HepG2 (cell line): ENCODE results near the gene MCOLN1. TPM values are rescaled to one million over a fixed set of nuclear protein-coding genes. Genes with fewer than 3 reads are reported as not detected.

Experiments
- CC2D1A ChIP-seq: sonication (generic); formaldehyde crosslinking; IDR thresholded peaks from 2 replicates; pipeline ENCODE4 v1.8.1; 2023; ENCODE audit warnings: mild to moderate bottlenecking, missing genetic modification reagents
- IKZF4 ChIP-seq: sonication (generic); formaldehyde crosslinking; IDR thresholded peaks from 2 replicates; pipeline ENCODE4 v1.5.1; 2020; ENCODE audit warnings: borderline replicate concordance, mild to moderate bottlenecking, low read depth, missing genetic modification reagents; ENCODE audit errors: not compliant biosample characterization
- KLF11 ChIP-seq: IDR thresholded peaks from 2 replicates; pipeline ENCODE4 v1.6.1; 2016; ENCODE audit warnings: missing compliant biosample characterization
- KLF13 ChIP-seq: sonication (generic); formaldehyde crosslinking; IDR thresholded peaks from 2 replicates; pipeline ENCODE4 v1.4.0; 2020; ENCODE audit warnings: mild to moderate bottlenecking, missing genetic modification reagents
- MBNL3 ChIP-seq: fragments of 250-450 bp; sonication (Bioruptor Pico); conservative IDR thresholded peaks from 2 replicates; pipeline ENCODE4 v1.8.0; 2022; ENCODE audit warnings: mild to moderate bottlenecking, inconsistent platforms
- NAIF1 ChIP-seq: sonication (generic); formaldehyde crosslinking; IDR thresholded peaks from 2 replicates; pipeline ENCODE4 v1.5.0; 2020; ENCODE audit warnings: mild to moderate bottlenecking, missing genetic modification reagents, borderline replicate concordance
- NFE2 ChIP-seq: sonication (generic); formaldehyde crosslinking; IDR thresholded peaks from 2 replicates; pipeline ENCODE4 v1.4.0; 2020; ENCODE audit warnings: missing genetic modification reagents
- POLR2AphosphoS5 ChIP-seq: IDR thresholded peaks from 2 replicates; pipeline ENCODE4 v1.6.1; 2012; ENCODE audit warnings: low read depth, low read length
- PRMT3 ChIP-seq: sonication (generic); formaldehyde crosslinking; IDR thresholded peaks from 2 replicates; pipeline ENCODE4 v1.8.1; 2022; ENCODE audit warnings: low read depth, mild to moderate bottlenecking, moderate library complexity, missing genetic modification reagents, borderline replicate concordance
- SNAPC4 ChIP-seq: sonication (generic); formaldehyde crosslinking; IDR thresholded peaks from 2 replicates; pipeline ENCODE4 v1.4.0; 2020; ENCODE audit warnings: mild to moderate bottlenecking, missing genetic modification reagents
- TCF12 ChIP-seq, 2 experiments: fragments of 450-650 bp in 1 of 2; sonication (generic) in 1 of 2; formaldehyde crosslinking in 1 of 2; IDR thresholded peaks; 2 replicates each; pipeline versions ENCODE4 v1.6.1 to v1.8.0; 2017 to 2022; ENCODE audit warnings: antibody characterized with exemption in 1 of 2, mild to moderate bottlenecking in 1 of 2, missing genetic modification reagents in 1 of 2, moderate library complexity in 1 of 2
- ZBTB3 ChIP-seq: sonication (generic); formaldehyde crosslinking; IDR thresholded peaks from 2 replicates; pipeline ENCODE4 v1.4.0; 2020; ENCODE audit warnings: low read depth, mild to moderate bottlenecking, moderate library complexity, missing genetic modification reagents, borderline replicate concordance
- ZNF616 ChIP-seq: sonication (generic); formaldehyde crosslinking; IDR thresholded peaks from 2 replicates; pipeline ENCODE4 v1.5.0; 2020; ENCODE audit warnings: low read depth, mild to moderate bottlenecking, missing genetic modification reagents
- ZNF7 ChIP-seq: IDR thresholded peaks from 2 replicates; pipeline ENCODE4 v1.6.1; 2016; ENCODE audit warnings: missing biosample characterization, missing genetic modification reagents
- ZNF784 ChIP-seq: sonication (generic); formaldehyde crosslinking; IDR thresholded peaks from 2 replicates; pipeline ENCODE4 v1.5.1; 2020; ENCODE audit warnings: missing genetic modification reagents, mild to moderate bottlenecking, borderline replicate concordance
- ZSCAN5A ChIP-seq: sonication (generic); formaldehyde crosslinking; IDR thresholded peaks from 2 replicates; pipeline ENCODE4 v1.8.0; 2022; ENCODE audit warnings: mild to moderate bottlenecking, missing genetic modification reagents, borderline replicate concordance
- ZXDC ChIP-seq: sonication (generic); formaldehyde crosslinking; IDR thresholded peaks from 2 replicates; pipeline ENCODE4 v1.5.0; 2020; ENCODE audit warnings: mild to moderate bottlenecking, missing genetic modification reagents
- polyA plus RNA-seq, 8 experiments: library from polyadenylated mRNA; depleted of rRNA in 3 of 8; stranded (reverse) in 7 of 8; unstranded in 1 of 8; fragments of >200 nt; fragmentation: Illumina TruSeq in 4 of 8; extraction: Trizol in 4 of 8; gene quantifications; 2 replicates each; pipeline versions ENCODE4 v1.2.1 to v1.2.3, GENCODE V29; 2011 to 2016; ENCODE audit warnings: low read depth in 4 of 8, missing spikeins in 1 of 8, mixed read lengths in 1 of 8; ENCODE audit not compliant: insufficient read depth in 1 of 8
- total RNA-seq, 5 experiments: library from RNA; depleted of rRNA; stranded (reverse); fragments of >200 nt; fragmentation: Illumina TruSeq; extraction: Trizol; gene quantifications; 2 replicates each; pipeline ENCODE4 v1.2.3, GENCODE V29; 2016; ENCODE audit warnings: low read depth in 1 of 5

Gene MCOLN1
- total and polyA plus RNA-seq, 2 of the 13 experiments (the other 11 are each of a cell fraction or from before 2014, with no cell fraction given) = 3.4 to 15.7 TPM

GRCh38 chr19:7535047-7535997 is 12.9 kb downstream of the MCOLN1 start, which contains the start of gene PNPLA6 (continued):
- TF ChIP-seq SNAPC4 (CRISPR knock-in tag) (peak; percentile 58; the same call in 1 of the 2 replicates), KLF11 (peak; percentile 31; the same call in 1 of the 2 replicates), ZNF7 (CRISPR knock-in tag) (no peak), TCF12 (IDR thresholded peaks at IDR 0.05) (no peak), TCF12 (CRISPR knock-in tag; IDR thresholded peaks at IDR 0.05) (0 out of 2 replicates have a peak, but pooled peaks have one; percentile 10), ZBTB3 (CRISPR knock-in tag) (no peak), ZNF616 (0 out of 2 replicates have a peak, but pooled peaks have one; percentile 28), NFE2 (CRISPR knock-in tag) (no peak), KLF13 (no peak; the same call in 1 of the 2 replicates), MBNL3 (no peak), IKZF4 (CRISPR knock-in tag) (no peak), CC2D1A (CRISPR knock-in tag) (no peak), POLR2AphosphoS5 (no peak; the same call in 1 of the 2 replicates), ZSCAN5A (no peak), PRMT3 (CRISPR knock-in tag) (no peak), ZNF784 (CRISPR knock-in tag) (peak; percentile 59; the same call in 1 of the 2 replicates), ZXDC (CRISPR knock-in tag) (no peak), NAIF1 (CRISPR knock-in tag) (no peak)
